Measurements from ENCODE around the gene FNDC3A.

FNDC3A gene

DNA sequence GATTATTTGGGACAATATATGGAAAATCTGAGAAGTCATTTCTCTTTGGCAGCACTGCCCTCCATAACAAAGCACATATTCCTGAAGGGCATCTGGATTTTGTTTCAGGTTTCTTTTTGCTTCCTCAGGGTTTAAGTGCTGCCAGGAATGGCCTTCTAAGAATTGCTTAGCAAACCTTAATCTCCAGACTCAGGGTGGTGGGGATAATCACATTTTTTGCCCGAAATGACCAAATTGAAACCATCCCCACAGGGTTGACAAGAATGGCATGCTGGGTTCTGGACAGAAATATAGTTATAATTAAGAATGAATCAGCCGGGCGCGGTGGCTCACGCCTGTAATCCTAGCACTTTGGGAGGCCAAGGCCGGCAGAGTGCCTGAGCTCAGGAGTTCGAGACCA lies 265.6 kb downstream of the FNDC3A start:
- Histone ChIP-seq H3K4me3 (no peak overlapping the region), H3K27ac (no peak overlapping the region)
- TF ChIP-seq, protein P1, sequence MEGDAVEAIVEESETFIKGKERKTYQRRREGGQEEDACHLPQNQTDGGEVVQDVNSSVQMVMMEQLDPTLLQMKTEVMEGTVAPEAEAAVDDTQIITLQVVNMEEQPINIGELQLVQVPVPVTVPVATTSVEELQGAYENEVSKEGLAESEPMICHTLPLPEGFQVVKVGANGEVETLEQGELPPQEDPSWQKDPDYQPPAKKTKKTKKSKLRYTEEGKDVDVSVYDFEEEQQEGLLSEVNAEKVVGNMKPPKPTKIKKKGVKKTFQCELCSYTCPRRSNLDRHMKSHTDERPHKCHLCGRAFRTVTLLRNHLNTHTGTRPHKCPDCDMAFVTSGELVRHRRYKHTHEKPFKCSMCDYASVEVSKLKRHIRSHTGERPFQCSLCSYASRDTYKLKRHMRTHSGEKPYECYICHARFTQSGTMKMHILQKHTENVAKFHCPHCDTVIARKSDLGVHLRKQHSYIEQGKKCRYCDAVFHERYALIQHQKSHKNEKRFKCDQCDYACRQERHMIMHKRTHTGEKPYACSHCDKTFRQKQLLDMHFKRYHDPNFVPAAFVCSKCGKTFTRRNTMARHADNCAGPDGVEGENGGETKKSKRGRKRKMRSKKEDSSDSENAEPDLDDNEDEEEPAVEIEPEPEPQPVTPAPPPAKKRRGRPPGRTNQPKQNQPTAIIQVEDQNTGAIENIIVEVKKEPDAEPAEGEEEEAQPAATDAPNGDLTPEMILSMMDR (IDR thresholded peaks at IDR 0.05), result no peak
- DNase-seq (ENCODE audit: low spot score), result no peak

DNA sequence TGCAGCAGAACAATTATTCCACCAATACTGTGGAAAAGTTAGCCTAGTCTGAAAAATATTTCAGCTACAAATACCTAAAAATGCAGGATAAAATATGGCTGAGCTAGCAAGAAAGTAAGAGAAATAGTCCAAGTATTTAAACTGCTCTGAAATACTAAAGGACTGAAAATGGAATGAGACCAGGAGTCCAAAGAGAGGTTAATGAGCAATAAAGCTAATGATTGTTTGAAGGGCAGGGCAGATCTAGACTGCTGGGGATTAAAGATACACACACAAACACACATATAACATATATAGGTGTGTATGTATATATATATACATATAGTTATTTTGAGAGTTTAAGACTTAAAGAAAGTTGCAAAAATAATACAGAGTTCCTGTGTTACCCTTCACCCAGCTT lies 269.4 kb downstream of the FNDC3A start:
- H3K27ac ChIP-seq, result no peak overlapping the region
- TF ChIP-seq, protein P1 (IDR thresholded peaks at IDR 0.05), result no peak
- H3K4me3 ChIP-seq, result no peak overlapping the region
- DNase-seq (ENCODE audit: low spot score), result no peak

DNA sequence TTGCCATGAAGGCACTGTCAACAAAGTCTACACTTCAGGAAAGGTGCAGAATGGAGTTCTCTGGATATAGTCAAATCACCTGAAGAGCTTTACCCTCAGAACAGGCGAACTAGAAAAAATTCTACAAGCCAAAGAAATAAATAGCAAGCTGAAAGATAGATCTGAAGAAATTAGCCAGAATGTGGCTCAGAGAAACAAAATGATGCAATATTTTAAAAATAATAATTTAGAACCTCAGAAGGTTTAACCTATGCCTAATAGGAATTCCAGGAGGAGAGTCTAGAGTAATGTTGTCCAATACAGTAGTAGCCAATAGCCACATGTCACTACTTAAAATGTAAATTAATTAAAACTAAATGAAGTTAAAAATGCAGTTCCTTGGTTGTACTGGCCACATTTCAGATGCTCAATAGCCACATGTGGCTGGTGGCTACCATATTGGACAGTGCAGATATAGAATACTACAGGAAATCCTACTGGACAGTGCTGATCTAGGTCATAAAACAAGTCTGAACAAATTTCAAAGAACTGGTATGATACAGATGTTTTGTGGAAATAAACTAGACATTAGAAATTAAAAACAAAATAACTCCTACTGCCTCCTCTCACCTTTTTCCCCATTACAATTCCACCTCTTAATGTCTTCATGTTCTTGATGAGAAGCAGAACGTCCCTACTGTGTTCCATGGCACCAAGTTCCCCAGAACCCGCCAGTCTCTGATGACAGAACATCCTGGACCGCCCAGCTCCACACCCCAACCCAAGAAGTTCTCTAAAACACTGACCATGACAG lies 271.3 kb downstream of the FNDC3A start:
- TF ChIP-seq, protein P1 (IDR thresholded peaks at IDR 0.05), result no peak
- no peak for DNase-seq (ENCODE audit: low spot score)
- Histone ChIP-seq H3K4me3 (peak overlapping the region; percentile 84), H3K27ac (peak overlapping the region; percentile 89 to 94)

DNA sequence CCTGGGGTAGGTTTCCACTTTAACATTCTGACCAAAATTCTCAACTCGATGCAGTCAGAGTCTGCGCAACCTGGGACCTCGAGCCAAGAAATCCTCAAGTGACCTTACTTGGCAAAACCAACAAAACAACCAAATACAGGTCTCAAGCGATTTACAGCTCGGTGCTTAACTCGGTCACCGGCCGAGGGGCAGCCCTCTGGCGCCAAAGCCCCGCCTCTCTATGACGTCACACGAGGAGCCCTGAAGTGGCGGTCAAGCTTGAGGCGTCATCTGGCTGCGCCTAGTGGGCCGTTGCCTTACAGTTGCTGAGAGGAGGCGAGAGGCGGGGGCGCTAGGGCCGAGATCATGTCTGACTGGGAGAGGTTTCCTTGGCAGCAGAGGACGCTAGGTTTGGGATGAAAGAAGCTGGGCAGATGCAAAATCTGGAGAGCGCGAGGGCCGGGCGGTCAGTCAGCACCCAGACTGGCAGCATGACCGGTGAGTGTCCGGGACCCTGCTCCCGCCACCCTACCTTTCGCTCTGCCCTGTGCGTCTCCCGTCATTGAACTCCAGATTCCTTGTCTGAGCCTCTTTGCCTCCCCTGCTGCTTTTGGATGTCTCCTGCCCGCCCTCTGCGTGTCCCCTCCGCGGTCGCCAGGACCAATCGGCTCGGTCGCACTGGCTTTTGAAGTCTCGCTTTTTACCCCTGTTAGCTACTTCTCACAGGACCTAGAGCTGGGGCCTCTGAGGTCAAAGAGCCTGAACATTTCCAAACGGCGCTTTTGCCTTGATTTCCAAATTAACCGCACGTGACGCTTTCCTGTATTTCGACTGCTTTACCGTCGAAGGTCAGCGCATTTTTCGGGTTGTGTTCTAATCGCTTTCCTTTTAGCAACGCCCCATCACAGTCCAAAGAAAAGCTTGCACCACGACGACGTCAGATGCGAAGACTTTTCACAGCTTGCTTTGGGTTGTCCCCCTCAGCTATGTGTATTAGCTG lies 272.2 kb downstream of the FNDC3A start, which contains the start of gene CDADC1:
Gene CDADC1, plus strand, starts transcription at position 283 of the 979 bp plus-strand sequence. Its CDS starts 113 bp downstream, at position 396.
- peak; percentile 99 for DNase-seq (ENCODE audit: low spot score)
- TF ChIP-seq, protein P1 (IDR thresholded peaks at IDR 0.05), result no peak
- peak within 1 kb of the TSS; percentile 89 to 94 for H3K27ac ChIP-seq
- H3K4me3 ChIP-seq, result peak within 1 kb of the TSS; percentile 84

DNA sequence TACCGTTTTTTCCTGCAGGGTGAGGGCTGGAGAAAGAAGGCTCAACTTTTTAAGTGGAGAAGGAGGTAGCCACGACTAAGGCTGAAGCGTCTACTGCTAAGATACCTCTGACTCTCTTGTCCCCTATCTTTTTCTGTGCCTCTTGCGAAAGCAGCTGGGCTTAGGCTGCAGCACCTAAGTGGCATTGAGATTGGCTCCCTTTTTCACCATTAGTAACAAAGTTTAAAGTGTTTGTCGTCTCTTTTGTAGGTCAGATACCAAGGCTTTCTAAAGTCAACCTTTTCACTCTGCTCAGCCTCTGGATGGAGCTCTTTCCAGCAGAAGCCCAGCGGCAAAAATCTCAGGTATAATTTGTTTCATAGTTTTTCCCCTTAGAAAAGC lies 272.9 kb downstream of the FNDC3A start:
- DNase-seq (ENCODE audit: low spot score), result no peak
- Histone ChIP-seq H3K27ac (peak overlapping the region; percentile 89 to 94), H3K4me3 (peak overlapping the region; percentile 84)
- TF ChIP-seq, protein P1 (IDR thresholded peaks at IDR 0.05), result no peak

DNA sequence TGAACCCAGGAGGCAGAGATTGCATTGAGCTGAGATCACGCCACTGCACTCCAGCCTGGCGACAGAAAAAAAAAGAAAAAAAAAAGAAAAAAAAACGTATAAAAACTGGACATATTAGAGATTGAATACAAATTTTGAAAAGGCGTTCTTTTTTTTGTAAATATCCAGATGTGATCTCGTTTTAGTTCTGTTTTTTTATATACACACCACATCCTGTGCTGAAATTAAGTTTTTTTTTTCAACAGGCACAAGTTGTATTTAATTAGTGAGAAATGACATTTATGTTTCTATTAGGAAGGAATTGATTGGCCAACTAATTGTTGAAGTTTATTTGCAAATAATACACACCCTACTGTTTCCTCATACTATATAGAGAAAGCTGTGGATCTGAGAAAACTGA lies 275.6 kb downstream of the FNDC3A start:
- DNase-seq (ENCODE audit: low spot score), result no peak
- no peak overlapping the region for H3K4me3 ChIP-seq
- TF ChIP-seq, protein P1 (IDR thresholded peaks at IDR 0.05), result no peak
- H3K27ac ChIP-seq, result no peak overlapping the region

Data from coronary artery (tissue), 2 donors.